NAMALWA (cell line): ENCODE measurements around the gene PPP2R1A.
"Not testable (repeated sequence)": the region's sequence is repeated elsewhere in the genome, so short reads cannot be mapped to it uniquely, and the experiment has no call there.

Source experiments
- DNase-seq: peaks from one replicate; pipeline ENCODE4 v3.0.0-alpha.2; 2015; ENCODE audit warnings: low spot score

PPP2R1A gene

DNA sequence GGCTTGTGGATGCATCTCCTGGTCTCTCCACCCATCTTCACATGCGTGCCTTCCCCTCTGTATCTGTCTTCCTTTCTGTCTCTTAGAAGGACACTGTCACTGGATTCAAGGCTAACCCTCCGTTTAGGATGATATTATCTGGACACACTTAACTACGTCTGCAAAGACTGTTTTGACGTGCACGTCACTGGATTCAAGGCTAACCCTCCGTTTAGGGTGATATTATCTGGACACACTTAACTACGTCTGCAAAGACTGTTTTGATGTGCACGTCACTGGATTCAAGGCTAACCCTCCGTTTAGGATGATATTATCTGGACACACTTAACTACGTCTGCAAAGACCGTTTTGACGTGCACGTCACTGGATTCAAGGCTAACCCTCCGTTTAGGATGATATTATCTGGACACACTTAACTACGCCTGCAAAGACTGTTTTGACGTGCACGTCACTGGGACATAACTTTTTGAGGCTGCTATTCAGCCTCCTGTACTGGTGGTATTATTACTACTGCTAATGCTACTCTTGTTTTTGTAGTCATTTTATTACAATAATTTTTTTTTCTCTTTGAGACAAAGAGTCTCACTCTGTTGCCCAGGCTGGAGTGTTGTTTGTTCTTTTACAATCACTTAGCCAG lies 11.0 kb downstream of the PPP2R1A start:
- not testable (repeated sequence) for DNase-seq

DNA sequence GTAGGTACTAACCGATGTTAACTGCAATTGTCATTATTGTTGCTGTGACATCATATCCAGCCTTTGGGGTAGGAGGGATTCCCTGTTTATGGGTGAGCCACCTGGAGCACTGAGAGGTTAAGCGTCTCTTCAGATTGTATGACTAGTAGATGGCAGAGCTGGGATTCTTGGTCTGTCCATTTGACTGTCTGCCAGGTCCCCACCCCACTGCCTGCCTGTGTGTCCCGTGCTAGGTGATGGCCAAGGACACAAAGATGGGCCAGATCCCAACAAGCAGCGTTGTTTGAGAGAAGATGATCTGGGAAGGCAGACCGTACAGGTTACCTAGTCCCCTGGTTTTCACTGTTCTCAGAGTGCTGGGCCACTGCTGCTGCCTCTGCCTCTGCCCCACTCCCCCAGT lies 16.6 kb downstream of the PPP2R1A start:
- no peak for DNase-seq

DNA sequence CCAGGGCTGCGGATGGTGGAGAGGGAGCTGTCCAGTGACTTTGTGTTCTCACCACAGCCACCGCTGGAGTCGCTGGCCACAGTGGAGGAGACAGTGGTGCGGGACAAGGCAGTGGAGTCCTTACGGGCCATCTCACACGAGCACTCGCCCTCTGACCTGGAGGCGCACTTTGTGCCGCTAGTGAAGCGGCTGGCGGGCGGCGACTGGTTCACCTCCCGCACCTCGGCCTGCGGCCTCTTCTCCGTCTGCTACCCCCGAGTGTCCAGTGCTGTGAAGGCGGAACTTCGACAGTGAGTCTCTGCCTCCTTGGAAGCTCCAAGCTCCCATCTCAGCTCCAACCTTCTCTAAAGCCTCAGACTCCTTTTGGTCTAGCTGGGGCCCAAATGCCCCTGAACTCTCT lies 21.4 kb downstream of the PPP2R1A start:
- DNase-seq = no peak

DNA sequence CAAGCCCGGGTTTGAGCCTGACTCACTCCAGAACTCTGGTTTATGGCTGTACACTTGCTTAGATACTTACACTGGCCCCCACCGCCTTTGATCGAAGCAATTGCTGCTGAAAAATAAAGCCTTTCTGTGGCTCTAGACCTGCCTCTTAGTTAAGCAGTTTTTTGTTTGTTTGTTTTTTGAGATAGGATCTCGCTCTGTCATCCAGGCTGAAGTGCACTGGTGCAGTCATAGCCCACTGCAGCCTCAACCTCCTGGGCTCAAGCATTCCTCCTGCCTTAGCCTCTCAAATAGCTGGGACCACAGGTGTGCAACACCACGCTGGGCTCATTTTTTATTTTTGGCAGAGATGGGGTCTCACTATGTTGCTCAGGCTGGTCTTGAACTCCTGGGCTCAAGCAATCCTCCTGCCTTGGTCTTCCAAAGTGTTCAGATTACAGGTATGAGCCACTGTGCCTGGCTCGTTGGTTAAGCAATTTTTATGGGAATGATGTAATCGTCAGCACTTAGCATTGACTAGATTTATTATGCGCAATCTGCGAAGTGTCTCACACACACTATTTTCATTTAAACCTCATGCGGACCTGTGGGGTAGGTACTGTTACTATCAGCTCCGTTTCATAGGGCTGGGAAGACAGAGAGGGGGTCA lies 22.2 kb downstream of the PPP2R1A start:
- DNase-seq = no peak

DNA sequence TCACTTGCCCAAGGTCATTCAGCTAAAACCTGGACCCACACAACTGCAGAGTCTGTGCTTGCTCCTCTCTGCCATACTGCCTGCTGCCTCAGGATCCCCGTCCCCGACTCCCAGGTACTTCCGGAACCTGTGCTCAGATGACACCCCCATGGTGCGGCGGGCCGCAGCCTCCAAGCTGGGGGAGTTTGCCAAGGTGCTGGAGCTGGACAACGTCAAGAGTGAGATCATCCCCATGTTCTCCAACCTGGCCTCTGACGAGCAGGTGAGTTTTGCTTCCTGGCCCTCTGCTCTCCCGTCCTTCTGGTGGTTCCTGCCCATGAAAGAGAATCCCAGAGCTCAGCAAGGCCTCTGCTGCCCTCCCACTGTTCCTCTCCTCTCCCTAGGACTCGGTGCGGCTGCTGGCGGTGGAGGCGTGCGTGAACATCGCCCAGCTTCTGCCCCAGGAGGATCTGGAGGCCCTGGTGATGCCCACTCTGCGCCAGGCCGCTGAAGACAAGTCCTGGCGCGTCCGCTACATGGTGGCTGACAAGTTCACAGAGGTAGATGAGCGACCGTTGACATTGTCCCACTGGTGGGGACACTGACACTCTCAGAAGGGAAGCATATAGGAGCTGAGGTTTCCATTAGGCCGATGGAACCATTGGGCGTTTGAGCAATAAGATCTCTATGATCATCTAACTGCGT lies 22.9 kb downstream of the PPP2R1A start:
- DNase-seq = no peak

DNA sequence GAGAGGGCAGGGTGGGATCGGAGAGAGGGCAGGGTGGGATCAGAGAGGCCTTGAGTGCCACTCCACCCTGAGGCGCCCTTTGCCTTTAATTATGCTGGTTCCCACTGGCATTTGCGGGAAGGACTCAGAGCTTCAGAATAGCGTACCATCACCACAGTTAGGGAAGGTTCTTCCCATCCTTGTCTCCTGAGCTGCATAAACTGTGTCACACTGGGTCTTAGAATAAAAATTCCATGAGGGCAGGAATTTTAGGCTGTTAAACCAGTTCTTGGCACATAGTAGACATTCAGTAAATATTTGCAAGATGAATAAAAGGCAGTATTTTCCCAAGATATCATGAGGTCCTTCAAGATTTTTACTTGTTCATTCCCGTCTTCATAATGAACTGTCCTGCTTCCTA lies 24.4 kb downstream of the PPP2R1A start:
- no peak for DNase-seq

DNA sequence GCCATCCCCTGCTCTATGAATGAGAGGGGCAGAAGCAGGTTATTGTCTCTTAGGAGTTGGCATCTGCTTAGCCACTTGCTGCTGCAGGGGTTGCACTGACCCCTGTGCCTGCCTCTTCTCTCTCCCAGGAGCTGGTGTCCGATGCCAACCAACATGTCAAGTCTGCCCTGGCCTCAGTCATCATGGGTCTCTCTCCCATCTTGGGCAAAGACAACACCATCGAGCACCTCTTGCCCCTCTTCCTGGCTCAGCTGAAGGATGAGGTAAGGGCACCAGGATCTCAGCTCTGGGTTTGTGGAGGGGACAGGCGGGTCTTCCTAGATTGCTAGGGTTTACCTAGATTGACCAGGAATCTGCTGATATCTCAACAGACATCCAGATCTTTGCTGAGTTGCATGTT lies 26.5 kb downstream of the PPP2R1A start:
- DNase-seq = no peak

DNA sequence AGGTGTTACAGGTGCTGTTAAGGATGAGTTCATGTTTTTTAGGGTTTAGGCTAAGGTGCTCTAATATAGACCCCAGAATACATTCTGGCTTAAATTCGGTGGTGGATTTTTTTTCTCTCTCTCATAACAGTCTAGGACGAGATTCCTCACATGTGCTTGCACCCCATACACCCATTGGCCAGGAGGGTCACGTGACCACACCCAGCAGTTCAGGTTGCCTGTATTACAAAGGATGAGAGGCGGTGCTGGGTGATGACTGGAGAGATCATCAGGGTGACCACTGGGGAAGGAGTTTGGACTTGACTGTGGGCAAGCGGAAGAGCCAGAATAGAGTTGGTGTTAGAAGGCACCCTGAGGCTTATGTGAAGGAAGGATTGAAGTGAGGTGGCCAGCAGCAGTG lies 27.7 kb downstream of the PPP2R1A start:
- no peak for DNase-seq

DNA sequence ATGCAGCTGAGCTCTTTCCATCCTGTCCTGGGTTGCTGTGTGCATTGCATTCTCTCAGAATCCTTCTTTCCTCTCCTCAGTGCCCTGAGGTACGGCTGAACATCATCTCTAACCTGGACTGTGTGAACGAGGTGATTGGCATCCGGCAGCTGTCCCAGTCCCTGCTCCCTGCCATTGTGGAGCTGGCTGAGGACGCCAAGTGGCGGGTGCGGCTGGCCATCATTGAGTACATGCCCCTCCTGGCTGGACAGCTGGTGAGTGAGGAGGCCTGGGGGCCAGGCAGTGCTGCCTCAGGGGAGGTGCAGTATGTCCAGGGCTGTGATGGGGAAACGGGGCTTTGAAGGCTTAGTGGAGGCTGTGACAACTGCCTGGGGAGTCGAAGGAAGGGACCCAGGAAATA lies 29.8 kb downstream of the PPP2R1A start:
- DNase-seq = no peak

DNA sequence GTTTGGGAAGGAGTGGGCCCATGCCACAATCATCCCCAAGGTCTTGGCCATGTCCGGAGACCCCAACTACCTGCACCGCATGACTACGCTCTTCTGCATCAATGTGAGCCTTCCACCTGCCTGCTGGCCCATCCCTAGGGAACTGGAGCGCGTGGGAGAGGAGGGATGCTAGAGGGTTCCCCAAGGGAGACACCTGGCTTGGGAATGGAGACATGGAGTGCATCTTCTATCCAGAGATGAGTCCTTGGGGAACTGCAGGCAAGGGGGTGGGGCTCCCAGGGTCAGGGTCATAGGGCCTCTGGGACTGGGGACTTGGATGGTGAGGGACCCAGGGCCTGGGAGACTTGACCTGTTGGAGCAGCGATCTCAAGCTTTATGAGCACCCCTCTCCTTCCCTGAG lies 31.2 kb downstream of the PPP2R1A start:
- no peak for DNase-seq

DNA sequence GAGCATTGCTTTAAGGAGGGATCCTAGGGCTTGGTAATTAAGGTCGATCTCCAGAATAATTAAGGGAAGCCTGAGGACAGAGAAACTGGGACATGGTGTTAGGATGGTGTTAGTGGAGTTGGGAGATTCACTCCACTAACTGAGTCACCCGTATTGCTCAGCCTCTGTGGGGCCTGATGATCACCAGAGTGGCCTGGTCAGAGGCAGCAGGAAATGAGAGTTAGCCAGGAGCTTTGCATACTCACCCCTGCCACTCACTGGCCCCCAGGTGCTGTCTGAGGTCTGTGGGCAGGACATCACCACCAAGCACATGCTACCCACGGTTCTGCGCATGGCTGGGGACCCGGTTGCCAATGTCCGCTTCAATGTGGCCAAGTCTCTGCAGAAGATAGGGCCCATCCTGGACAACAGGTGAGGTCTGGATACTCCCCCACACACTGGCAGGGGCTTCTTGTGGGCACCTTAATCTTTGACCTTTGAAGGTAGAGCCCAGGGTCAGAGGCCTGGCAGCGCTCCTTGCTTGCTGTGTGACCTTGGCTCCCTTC lies 32.1 kb downstream of the PPP2R1A start:
- DNase-seq = no peak

DNA sequence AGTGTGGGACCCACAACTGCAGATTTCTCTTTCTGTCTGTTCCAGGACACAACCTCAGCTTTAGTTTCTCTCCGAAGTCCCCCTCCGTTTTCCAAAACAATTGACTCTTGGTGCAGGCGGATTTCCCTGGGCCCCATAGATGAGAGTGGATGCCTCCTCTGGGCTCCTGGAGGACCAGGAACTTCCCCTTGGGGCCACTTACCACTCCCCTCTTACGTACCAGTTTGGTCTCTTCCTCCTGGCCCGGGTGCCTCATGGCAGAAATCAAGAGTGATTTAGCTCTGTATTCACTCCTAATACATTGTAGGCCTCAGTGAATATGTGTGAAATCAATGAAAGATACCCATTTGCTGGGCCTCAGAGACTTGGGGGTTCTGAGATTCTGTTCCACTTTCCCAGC lies 34.4 kb downstream of the PPP2R1A start:
- no peak for DNase-seq

DNA sequence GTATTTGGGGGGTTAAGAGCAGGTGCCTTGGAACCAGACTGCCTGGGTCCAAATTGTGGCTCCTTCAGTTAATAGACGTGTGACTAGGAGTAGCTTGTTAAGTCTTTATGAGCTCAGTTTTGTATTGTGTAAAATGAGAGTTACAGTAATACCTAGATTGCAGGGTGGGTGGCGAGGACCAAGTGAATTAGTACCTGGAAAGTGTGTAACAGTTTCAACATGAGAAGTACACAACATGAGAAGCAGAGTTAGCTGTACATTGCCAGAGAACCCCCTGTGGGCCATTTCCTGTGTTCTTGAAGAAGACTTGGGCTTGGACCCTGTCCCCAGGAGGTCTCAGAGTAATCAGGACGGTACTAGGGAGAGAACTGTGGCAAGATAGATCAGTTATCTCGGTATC lies 36.8 kb downstream of the PPP2R1A start:
- no peak for DNase-seq

DNA sequence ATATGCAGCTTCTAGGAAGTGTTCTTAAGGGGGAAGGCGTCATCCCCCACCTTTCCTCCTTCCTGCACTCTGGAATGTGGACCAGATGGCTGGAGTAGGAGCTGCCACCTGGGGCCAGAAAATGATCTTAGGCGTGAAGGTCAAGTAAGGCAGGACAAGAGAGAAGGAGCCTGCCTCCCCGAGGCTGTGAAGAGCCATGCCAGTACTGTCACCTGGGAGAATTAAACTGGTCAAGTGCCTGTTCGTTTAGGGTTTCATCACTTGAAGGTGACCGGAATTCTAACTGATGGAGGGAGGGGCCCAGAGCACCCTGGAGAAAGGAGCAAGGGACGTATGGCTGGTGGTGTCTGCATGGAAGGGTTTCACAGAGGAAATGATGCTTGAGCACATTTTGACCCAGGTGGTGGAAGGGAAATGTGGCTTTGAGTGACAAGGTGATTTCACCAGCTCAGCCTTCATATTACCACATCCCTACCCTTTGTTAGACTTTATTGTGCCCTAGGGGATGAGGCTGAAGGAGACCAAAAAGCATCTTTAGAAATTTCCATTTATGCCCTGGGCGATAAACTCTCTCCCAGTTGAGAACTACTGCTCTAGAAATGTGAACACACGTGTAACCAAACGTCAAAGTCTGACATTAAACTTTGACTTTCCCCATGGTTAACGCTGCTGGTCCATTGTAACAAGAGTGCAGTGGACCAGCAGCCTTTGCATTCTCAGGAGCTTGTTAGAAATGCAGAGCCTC lies 37.5 kb downstream of the PPP2R1A start:
- no peak for DNase-seq

DNA sequence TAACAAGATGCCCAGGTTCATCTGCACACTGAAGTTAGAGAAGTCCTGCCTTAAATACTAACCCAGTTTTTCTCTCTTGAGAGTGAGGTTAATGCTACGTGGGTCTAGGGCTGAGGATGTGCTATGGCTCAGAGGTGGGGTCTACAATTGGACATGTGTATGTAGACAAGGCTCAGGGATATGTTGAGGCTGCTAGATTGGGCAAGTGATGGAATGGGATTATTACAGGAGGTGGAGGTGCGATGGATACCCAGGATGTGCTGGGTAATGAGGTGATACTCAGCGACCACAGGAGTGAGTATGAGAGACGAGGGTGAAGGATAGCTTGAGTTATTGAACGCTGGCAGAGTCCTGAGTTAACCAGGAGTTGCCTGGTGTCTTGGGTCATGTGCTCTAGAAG lies 38.1 kb downstream of the PPP2R1A start:
- DNase-seq = no peak

DNA sequence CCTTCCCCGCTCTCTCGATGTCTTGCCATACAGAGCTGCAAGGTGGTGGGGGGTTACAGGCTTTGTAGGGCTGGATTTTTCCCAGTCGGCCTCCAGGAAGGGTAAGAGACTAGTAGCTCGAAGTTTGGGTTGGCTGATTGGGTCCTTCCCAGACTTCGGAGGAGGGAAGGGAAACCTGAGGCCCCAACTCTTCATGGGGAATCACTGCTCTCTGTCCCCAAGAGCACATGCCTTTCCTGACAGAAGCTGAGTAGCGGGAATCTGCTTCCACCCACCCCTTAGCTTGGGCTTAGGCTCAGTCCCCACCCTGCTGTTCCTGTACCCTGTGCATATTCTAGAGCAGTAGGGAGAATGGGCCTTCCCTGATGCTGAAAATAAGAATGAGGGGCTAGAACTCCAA lies 39.7 kb downstream of the PPP2R1A start:
- DNase-seq = no peak

DNA sequence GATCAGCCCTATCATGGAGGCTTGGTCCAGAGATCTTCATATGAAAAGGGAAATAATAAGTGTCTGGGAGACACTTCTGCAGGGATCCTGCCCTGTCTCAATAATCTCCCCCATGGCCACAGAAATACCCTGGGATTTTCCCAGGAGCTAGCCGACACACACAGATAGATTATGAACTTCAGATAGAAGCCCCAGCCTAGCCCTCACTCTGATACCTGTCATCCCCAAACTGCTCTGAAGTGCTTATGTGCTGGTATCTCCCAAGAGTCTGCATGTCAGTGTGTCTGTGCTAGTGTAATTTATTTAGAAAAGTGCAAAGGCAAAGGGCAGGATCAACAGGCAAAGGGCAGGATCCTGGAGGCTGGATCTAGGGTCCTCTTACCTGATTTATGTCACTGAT lies 40.8 kb downstream of the PPP2R1A start:
- DNase-seq = no peak

DNA sequence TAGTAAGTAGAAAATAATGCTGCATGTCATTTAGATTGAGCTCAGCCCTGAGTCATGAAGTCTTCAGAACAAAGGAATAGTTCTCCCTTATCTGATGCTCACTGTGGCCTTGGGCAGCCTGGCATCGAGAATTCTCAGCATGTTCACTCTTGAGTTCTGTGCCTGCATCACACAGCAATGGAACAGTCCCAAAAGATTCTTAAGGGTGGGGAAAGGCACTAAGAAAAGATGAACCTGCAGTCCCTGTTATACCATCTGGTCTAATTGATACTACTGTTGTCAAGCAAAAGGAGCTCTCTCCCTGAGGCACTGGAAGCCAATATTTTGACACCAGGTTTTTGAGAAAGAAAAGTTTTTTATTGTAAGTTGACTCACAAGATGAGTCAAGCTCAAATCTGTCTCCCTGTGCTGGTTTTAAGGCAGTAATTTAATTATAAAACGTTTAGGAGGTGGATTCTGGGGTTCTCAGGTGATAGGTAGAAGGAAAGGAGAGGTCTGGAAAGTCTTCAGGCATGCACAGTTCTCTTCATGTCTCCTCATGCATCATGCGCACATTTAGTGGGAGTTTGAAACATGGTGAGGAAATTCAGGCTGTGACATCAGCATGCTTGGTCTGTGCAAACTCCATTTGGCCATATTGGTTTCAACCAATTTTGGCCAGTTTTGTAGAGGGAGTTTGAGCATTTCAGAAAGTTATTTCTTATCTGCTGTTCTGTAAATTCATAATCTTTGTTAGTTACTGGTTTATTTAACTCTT lies 41.5 kb downstream of the PPP2R1A start:
- no peak for DNase-seq

DNA sequence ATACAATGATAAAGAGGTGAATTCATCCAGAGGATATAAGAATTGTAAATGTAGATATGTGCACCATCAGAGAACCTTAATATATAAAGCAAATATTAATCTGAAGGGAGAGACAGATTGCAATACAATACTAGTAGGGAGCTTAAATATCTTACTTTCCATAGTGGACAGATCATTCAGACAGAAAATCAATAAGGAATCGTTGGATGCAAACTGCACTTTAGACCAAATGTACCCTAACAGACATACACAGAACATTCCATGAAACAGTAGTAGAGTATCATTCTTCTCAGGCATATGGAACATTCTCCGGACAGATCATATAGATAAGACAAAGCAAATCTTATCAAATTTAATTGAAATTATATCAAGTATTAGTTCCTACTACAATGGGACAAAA lies 44.6 kb downstream of the PPP2R1A start:
- DNase-seq = no peak

DNA sequence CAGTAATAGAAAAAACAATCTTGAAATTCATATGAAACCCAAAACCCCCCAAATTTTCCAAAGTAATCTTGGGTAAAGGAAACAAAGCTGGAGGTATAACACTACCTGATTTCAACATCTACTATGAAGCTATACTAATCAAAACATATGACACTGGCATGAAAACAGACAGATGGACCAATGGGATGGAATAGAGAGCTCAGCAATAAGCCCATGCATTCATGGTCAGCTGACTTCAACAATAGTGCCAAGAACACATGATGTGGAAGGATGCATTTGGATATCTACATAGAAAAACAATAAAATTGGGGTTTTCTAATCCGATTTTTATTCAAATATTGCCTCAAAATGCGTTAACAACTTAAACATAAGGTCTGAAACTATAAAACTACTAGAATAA lies 47.3 kb downstream of the PPP2R1A start:
- DNase-seq = no peak

DNA sequence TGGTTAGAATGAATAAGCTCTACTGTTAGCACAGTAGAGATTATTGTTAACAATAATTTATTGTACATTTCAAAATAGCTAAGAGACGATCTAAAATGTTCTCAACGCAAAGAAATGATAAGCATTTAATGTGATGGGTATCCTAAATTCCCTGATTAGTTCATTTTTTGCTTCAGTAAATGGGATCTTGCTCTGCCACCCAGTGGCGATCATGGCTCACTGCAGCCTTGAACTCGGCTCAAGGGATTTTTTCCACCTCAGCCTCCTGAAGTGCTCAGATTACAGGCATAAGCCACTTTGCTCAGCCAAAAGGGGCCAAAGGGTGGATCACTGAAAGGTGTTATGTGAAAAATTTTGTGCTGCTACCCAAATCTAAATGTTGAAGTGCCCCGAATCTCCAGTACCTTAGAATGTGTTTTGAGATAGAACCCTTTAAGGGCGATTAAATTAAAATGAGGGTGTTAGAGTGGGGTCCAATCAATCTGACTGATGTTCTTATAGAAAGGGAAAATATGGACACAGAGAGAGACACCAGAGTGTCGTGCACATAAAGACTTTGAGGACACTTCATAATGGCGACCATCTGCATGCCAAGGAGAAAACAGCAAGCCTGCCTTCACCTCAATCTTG lies 48.0 kb downstream of the PPP2R1A start:
- peak; percentile 75 for DNase-seq
